Left ventricle myocardium inferior (tissue), 1 donor: Measurements from ENCODE around the gene KIF26A. TPM values are rescaled to one million over a fixed set of nuclear protein-coding genes. Genes with fewer than 3 reads are reported as not detected.
A peak's percentile ranks its signal among the peaks of the same experiment; 100 is the strongest.

Source experiments
- DNase-seq: peaks from one replicate; pipeline ENCODE4 v3.0.0-alpha.2; 2020
- H3K27ac ChIP-seq: fragments of 200-600 bp; replicated peaks from 2 replicates; pipeline ENCODE4 v1.8.0; 2021
- H3K27me3 ChIP-seq: fragments of 200-600 bp; 2 replicates; pipeline ENCODE4 v1.8.0; 2021; ENCODE audit warnings: low read depth
- H3K36me3 ChIP-seq: fragments of 200-600 bp; 2 replicates; pipeline ENCODE4 v1.8.0; 2021
- H3K4me1 ChIP-seq: fragments of 200-600 bp; 2 replicates; pipeline ENCODE4 v1.8.0; 2021
- H3K4me3 ChIP-seq: fragments of 200-600 bp; 2 replicates; pipeline ENCODE4 v1.8.0; 2021; ENCODE audit warnings: mild to moderate bottlenecking, moderate library complexity
- H3K9me3 ChIP-seq: fragments of 200-600 bp; replicated peaks from 2 replicates; pipeline ENCODE4 v1.8.0; 2021
- CTCF ChIP-seq: fragments of 200-600 bp; IDR thresholded peaks from 2 replicates; pipeline ENCODE4 v1.8.0; 2021; ENCODE audit warnings: antibody characterized with exemption, mild to moderate bottlenecking, borderline replicate concordance
- intact Hi-C: fragments of 100-400 bp; cut with micrococcal nuclease; formaldehyde crosslinking; loops from one replicate; pipeline ENCODE4 v1.11.0; 2022
- total RNA-seq: library from RNA; stranded (reverse); fragmentation: NEBNext Ultra II Directional; extraction: Animal tissue kit (Norgen Biotek cat#: 25700); gene quantifications from one replicate; pipeline ENCODE4 v1.2.1, GENCODE V29; 2021
- donor health status: DM: no; HTN: yes; CAD: no; lungs with severe emphysema.

The KIF26A gene
- total RNA-seq, 1 donor from 2014 or later: 6.5 TPM

- H3K27me3 ChIP-seq: peaks cover 75% of the 10 kb centered on the region
- intact Hi-C loops: no loop called here
- peak; percentile 11 for DNase-seq
- H3K4me1 ChIP-seq: peaks cover 48% of the 10 kb centered on the region
- H3K9me3 ChIP-seq: peaks cover 10% of the 10 kb centered on the region
- no peak overlapping the region for H3K27ac ChIP-seq
- TF ChIP-seq CTCF: no peak
- H3K36me3 ChIP-seq: no peaks in the 10 kb centered on the region
- H3K4me3 ChIP-seq: no peak overlapping the region
Observed at GRCh38 chr14:104134061-104134965, 4.1 kb upstream of the KIF26A start.

GRCh38 chr14:104135121-104135903 is 3.1 kb upstream of the KIF26A start:
- Histone ChIP-seq H3K36me3 (no peaks in the 10 kb centered on the region), H3K27me3 (peaks cover 82% of the 10 kb centered on the region), H3K4me1 (peaks cover 58% of the 10 kb centered on the region), H3K4me3 (peak overlapping the region; percentile 45), H3K9me3 (no peaks in the 10 kb centered on the region), H3K27ac (no peak overlapping the region)
- DNase-seq: peak; percentile 15
- peak; percentile 42 for TF ChIP-seq CTCF
- intact Hi-C loops: no loop called here

DNA sequence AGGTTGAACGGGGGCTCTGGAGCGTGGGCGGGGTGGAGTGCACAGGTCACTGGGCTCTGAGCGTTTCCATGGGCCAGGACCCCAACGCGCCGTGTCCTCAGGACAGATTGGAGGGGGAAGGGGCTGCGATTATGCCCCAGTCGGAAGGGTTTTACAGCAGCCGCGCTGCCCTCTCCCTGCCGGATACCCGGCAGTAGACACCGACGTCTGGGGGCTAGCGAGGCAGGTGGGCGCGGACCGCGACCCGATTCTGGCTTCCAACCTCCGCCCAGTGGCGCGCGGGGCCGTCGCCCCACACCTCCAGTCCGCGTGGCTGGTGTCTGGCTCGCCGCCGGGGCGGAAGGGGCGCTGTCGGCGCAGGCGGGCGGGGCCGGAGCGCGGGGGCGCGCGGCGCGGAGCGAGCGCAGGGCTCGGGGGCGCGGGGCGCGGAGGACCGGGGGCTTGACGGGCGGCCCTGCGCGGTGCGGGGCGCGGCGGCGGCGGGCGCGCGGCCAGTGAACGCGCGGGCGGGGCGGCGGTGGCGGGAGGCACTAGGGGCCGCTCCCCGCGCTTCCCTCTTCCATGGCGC is 2.4 kb upstream of the KIF26A start:
- Histone ChIP-seq H3K27ac (no peak overlapping the region), H3K9me3 (no peaks in the 10 kb centered on the region), H3K4me1 (peaks cover 65% of the 10 kb centered on the region), H3K27me3 (peaks cover 82% of the 10 kb centered on the region), H3K4me3 (peak overlapping the region; percentile 77), H3K36me3 (no peaks in the 10 kb centered on the region)
- intact Hi-C loops: no loop called here
- DNase-seq: peak; percentile 17
- TF ChIP-seq CTCF: peak; percentile 10

- no peak for TF ChIP-seq CTCF
- peaks cover 78% of the 10 kb centered on the region for H3K27me3 ChIP-seq
- no peaks in the 10 kb centered on the region for H3K9me3 ChIP-seq
- H3K36me3 ChIP-seq: no peaks in the 10 kb centered on the region
- peak; percentile 13 for DNase-seq
- intact Hi-C loops: no loop called here
- peak overlapping the region; percentile 77 for H3K4me3 ChIP-seq
- H3K4me1 ChIP-seq: peaks cover 59% of the 10 kb centered on the region
- no peak overlapping the region for H3K27ac ChIP-seq
Observed at GRCh38 chr14:104136472-104137296, 1.7 kb upstream of the KIF26A start.
